ENCODE results near the gene CDK8. TPM values are rescaled to one million over a fixed set of nuclear protein-coding genes. Genes with fewer than 3 reads are reported as not detected.

CDK8 gene
- total and polyA plus RNA-seq, 8 donors: 7.3 to 12.5 (median 9.9) TPM

DNA sequence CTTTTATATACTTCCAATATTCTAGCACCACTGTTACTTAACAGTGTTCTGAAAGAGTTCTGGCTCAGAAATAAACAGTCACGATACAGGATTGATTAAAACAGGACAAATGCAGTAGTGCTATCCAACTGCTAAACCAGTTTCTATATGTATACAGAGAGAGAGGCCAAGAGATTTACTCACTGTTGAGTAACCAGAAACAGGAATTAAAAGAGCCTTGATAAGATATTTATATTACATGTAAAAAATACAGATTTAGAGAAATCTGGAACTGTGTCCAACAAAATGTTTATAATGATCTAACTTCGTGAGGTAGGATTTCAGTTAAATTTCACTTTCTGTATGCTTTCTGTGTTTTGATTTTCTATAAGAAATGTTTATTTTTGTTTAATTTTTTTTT is 116.6 kb downstream of the CDK8 start:
- TF ChIP-seq, protein P1, sequence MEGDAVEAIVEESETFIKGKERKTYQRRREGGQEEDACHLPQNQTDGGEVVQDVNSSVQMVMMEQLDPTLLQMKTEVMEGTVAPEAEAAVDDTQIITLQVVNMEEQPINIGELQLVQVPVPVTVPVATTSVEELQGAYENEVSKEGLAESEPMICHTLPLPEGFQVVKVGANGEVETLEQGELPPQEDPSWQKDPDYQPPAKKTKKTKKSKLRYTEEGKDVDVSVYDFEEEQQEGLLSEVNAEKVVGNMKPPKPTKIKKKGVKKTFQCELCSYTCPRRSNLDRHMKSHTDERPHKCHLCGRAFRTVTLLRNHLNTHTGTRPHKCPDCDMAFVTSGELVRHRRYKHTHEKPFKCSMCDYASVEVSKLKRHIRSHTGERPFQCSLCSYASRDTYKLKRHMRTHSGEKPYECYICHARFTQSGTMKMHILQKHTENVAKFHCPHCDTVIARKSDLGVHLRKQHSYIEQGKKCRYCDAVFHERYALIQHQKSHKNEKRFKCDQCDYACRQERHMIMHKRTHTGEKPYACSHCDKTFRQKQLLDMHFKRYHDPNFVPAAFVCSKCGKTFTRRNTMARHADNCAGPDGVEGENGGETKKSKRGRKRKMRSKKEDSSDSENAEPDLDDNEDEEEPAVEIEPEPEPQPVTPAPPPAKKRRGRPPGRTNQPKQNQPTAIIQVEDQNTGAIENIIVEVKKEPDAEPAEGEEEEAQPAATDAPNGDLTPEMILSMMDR (IDR thresholded peaks at IDR 0.05): no peak
- WGBS, 2 donors: 68 to 75% methylated on average over 2 of the region's 2 CpGs
- Histone ChIP-seq H3K4me1 (no peaks in the 10 kb centered on the region), H3K4me3 (no peak overlapping the region), H3K27ac (no peak overlapping the region), H3K36me3 (no peaks in the 10 kb centered on the region), H3K9me3 (no peaks in the 10 kb centered on the region), H3K27me3 (no peaks in the 10 kb centered on the region)
- intact Hi-C loops (cut with DNase I): no loop called here
- DNase-seq (no peak), ATAC-seq (no peak), FAIRE-seq (no peak)

GRCh38 chr13:26372747-26373146 is 118.8 kb downstream of the CDK8 start:
- ATAC-seq (no peak), DNase-seq (no peak), FAIRE-seq (no peak)
- no peak overlapping the region for H3K4me3 ChIP-seq
- H3K36me3 ChIP-seq: no peaks in the 10 kb centered on the region
- intact Hi-C loops (cut with DNase I): no loop called here
- H3K4me1 ChIP-seq: no peaks in the 10 kb centered on the region
- no peaks in the 10 kb centered on the region for H3K9me3 ChIP-seq
- WGBS, 2 donors: 98 to 100% methylated on average over 2 of the region's 2 CpGs
- TF ChIP-seq, protein P1 (IDR thresholded peaks at IDR 0.05): no peak
- H3K27me3 ChIP-seq: no peaks in the 10 kb centered on the region
- H3K27ac ChIP-seq: no peak overlapping the region

- TF ChIP-seq, protein P1 (IDR thresholded peaks at IDR 0.05): no peak
- no peak for ATAC-seq
- intact Hi-C loops (cut with DNase I): no loop called here
Measured at GRCh38 chr13:26376430-26376829, 122.5 kb downstream of the CDK8 start.

GRCh38 chr13:26377038-26377437 is 123.1 kb downstream of the CDK8 start:
- DNase-seq: no peak
- Histone ChIP-seq H3K27ac (no peak overlapping the region), H3K27me3 (no peaks in the 10 kb centered on the region), H3K36me3 (no peaks in the 10 kb centered on the region), H3K4me1 (no peaks in the 10 kb centered on the region), H3K4me3 (no peak overlapping the region), H3K9me3 (no peaks in the 10 kb centered on the region)
- peak in 3 of 4 donors; percentile 54 to 65 (median 56) for ATAC-seq
- TF ChIP-seq, protein P1 (IDR thresholded peaks at IDR 0.05): no peak
- FAIRE-seq: no peak
- intact Hi-C loops (cut with DNase I): no loop called here

More at GRCh38 chr13:26376430-26376829, 122.5 kb downstream of the CDK8 start:
- Histone ChIP-seq H3K36me3 (no peaks in the 10 kb centered on the region), H3K4me3 (no peak overlapping the region), H3K9me3 (no peaks in the 10 kb centered on the region), H3K4me1 (no peaks in the 10 kb centered on the region), H3K27ac (no peak overlapping the region), H3K27me3 (no peaks in the 10 kb centered on the region)
- no peak for FAIRE-seq
- no peak for DNase-seq

- WGBS, 2 donors: 81 to 82% methylated on average over 3 of the region's 3 CpGs
- H3K36me3 ChIP-seq: no peaks in the 10 kb centered on the region
- DNase-seq (no peak), FAIRE-seq (no peak), ATAC-seq (no peak)
- TF ChIP-seq, protein P1 (IDR thresholded peaks at IDR 0.05): no peak
- no peak overlapping the region for H3K4me3 ChIP-seq
- no peaks in the 10 kb centered on the region for H3K27me3 ChIP-seq
- H3K27ac ChIP-seq: no peak overlapping the region
- H3K9me3 ChIP-seq: no peaks in the 10 kb centered on the region
- intact Hi-C loops (cut with DNase I): no loop called here
- no peaks in the 10 kb centered on the region for H3K4me1 ChIP-seq
Measured at GRCh38 chr13:26378116-26378515, 124.2 kb downstream of the CDK8 start.
